Testis (tissue), 2 donors: ENCODE results near the gene REG3G.

Experiments
- POLR2A ChIP-seq: fragments of 450-650 bp; IDR thresholded peaks from one replicate; pipeline ENCODE4 v1.6.1; 2017; ENCODE audit warnings: antibody characterized with exemption, mild to moderate bottlenecking, moderate library complexity
- TF ChIP-seq, protein P1 (sequence below), 3 experiments: fragments of 450-650 bp in 2 of 3; fragments of 200-600 bp in 1 of 3; sonication (generic) in 1 of 3; IDR thresholded peaks; one replicate each; pipeline ENCODE4 v1.5.1; 2016 to 2019; ENCODE audit warnings: antibody characterized with exemption in 3 of 3, mild to moderate bottlenecking in 2 of 3, moderate library complexity in 1 of 3

DNA sequence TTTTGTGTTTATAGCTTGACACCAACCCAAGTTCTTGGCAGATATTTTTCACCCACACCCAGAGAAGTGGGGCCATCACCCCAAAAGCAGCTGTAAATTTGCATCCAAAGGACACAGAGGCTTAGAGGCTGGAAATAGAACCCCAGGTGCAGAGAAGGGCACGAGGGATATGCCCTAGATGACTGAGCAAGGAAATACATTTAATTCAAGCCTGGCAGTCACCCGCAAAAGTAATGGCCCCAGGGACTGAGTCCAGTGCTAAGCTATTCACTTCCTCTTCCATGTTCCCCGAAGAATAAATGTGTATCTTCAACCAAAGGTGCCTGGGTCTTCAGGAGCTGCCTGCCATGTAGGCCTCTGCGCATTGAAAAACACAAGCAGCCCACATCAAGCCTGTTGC lies 14.0 kb upstream of the REG3G start:
- TF ChIP-seq, protein P1, sequence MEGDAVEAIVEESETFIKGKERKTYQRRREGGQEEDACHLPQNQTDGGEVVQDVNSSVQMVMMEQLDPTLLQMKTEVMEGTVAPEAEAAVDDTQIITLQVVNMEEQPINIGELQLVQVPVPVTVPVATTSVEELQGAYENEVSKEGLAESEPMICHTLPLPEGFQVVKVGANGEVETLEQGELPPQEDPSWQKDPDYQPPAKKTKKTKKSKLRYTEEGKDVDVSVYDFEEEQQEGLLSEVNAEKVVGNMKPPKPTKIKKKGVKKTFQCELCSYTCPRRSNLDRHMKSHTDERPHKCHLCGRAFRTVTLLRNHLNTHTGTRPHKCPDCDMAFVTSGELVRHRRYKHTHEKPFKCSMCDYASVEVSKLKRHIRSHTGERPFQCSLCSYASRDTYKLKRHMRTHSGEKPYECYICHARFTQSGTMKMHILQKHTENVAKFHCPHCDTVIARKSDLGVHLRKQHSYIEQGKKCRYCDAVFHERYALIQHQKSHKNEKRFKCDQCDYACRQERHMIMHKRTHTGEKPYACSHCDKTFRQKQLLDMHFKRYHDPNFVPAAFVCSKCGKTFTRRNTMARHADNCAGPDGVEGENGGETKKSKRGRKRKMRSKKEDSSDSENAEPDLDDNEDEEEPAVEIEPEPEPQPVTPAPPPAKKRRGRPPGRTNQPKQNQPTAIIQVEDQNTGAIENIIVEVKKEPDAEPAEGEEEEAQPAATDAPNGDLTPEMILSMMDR (IDR thresholded peaks at IDR 0.05) = no peak
- TF ChIP-seq POLR2A = no peak
